NCI-H510A treated with DMSO at 0.1 percent for 48 hours (cell line): Measurements from ENCODE around the gene MLST8.

Source experiments
- DNase-seq: peaks from one replicate; lab custom pipeline; 2025; lab: John Stamatoyannopoulos, UW

MLST8 gene

GRCh38 chr16:2173366-2173765 lies 31.9 kb upstream of the MLST8 start:
- no peak for DNase-seq

- no peak for DNase-seq
Observed at GRCh38 chr16:2173916-2174315, 31.3 kb upstream of the MLST8 start.

GRCh38 chr16:2174396-2175131 lies 30.7 kb upstream of the MLST8 start:
- DNase-seq = no peak

- DNase-seq = no peak
Observed at GRCh38 chr16:2175454-2175853, 29.8 kb upstream of the MLST8 start.

- DNase-seq = no peak
Observed at GRCh38 chr16:2176047-2176446, 29.2 kb upstream of the MLST8 start.

GRCh38 chr16:2177101-2177500 lies 28.2 kb upstream of the MLST8 start:
- DNase-seq = no peak

- DNase-seq = no peak
Observed at GRCh38 chr16:2177561-2177960, 27.7 kb upstream of the MLST8 start.

- DNase-seq = no peak
Observed at GRCh38 chr16:2178321-2179106, 26.7 kb upstream of the MLST8 start.

GRCh38 chr16:2179107-2179501 lies 26.1 kb upstream of the MLST8 start:
- DNase-seq = no peak

- no peak for DNase-seq
Observed at GRCh38 chr16:2179576-2179975, 25.7 kb upstream of the MLST8 start.

- no peak for DNase-seq
Observed at GRCh38 chr16:2180461-2180860, 24.8 kb upstream of the MLST8 start.

- DNase-seq = no peak
Observed at GRCh38 chr16:2180962-2181923, 24.0 kb upstream of the MLST8 start.

GRCh38 chr16:2181952-2182351 lies 23.3 kb upstream of the MLST8 start:
- no peak for DNase-seq

GRCh38 chr16:2183671-2184070 lies 21.6 kb upstream of the MLST8 start:
- no peak for DNase-seq

- no peak for DNase-seq
Observed at GRCh38 chr16:2184346-2184745, 20.9 kb upstream of the MLST8 start.

GRCh38 chr16:2184962-2185361 lies 20.3 kb upstream of the MLST8 start:
- no peak for DNase-seq

- DNase-seq = no peak
Observed at GRCh38 chr16:2186064-2186463, 19.2 kb upstream of the MLST8 start.

- DNase-seq = no peak
Observed at GRCh38 chr16:2186505-2186904, 18.7 kb upstream of the MLST8 start.

GRCh38 chr16:2187212-2187611 lies 18.0 kb upstream of the MLST8 start:
- DNase-seq = no peak

GRCh38 chr16:2188395-2188794 lies 16.9 kb upstream of the MLST8 start:
- no peak for DNase-seq

GRCh38 chr16:2189252-2189893 lies 15.9 kb upstream of the MLST8 start:
- DNase-seq = no peak
